GM19452 (cell line): Measurements from ENCODE around the gene AQP6.

ENCODE experiments used
- ATAC-seq: cut with Tn5 transposase; IDR thresholded peaks from one replicate; pipeline ENCODE4 v1.9.1; 2021; ENCODE audit not compliant: unreplicated experiment

The AQP6 gene

GRCh38 chr12:49955899-49956662 lies 16.7 kb upstream of the AQP6 start:
- ATAC-seq: no peak

GRCh38 chr12:49956663-49957569 lies 15.8 kb upstream of the AQP6 start:
- ATAC-seq: no peak

GRCh38 chr12:49957570-49957967 lies 15.2 kb upstream of the AQP6 start:
- ATAC-seq: no peak

GRCh38 chr12:49959685-49960473 lies 12.9 kb upstream of the AQP6 start:
- no peak for ATAC-seq

DNA sequence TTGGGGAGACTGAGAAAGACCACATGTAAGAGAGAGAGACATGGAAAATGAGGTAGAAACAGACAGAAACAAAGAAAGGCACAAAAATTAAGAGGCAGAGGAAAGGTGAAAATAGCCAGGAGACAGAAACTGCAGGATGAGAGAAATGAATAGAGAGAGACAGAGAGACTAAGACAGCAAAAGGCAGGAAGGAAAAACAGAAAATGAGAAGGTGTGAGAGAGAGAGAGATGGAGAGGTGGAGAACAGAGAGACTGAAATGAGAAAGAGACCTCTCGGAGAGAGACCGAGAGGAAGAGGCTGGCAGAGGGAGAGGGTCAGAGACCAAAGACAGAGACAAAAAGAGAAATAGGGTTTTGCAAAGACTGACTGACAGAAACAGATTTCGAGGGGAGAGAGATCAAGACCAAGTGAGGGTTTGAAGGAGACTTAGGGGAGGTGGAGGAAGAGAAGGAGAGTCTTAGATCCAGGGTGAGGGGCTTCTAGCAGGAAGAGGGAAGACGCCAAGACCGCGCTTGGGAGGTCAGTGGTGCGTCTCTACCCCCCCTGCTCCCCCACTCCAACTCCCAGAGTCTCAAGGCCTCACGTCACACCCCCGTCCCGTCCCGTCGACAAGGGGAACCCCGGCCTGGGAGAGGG lies 12.2 kb upstream of the AQP6 start:
- ATAC-seq: no peak

- no peak for ATAC-seq
Measured at GRCh38 chr12:49961111-49961922, 11.4 kb upstream of the AQP6 start, which contains the start of gene AQP5. Gene AQP5 (plus strand): TSS chr12:49961872. CDS start chr12:49962018, 146 bp downstream.

DNA sequence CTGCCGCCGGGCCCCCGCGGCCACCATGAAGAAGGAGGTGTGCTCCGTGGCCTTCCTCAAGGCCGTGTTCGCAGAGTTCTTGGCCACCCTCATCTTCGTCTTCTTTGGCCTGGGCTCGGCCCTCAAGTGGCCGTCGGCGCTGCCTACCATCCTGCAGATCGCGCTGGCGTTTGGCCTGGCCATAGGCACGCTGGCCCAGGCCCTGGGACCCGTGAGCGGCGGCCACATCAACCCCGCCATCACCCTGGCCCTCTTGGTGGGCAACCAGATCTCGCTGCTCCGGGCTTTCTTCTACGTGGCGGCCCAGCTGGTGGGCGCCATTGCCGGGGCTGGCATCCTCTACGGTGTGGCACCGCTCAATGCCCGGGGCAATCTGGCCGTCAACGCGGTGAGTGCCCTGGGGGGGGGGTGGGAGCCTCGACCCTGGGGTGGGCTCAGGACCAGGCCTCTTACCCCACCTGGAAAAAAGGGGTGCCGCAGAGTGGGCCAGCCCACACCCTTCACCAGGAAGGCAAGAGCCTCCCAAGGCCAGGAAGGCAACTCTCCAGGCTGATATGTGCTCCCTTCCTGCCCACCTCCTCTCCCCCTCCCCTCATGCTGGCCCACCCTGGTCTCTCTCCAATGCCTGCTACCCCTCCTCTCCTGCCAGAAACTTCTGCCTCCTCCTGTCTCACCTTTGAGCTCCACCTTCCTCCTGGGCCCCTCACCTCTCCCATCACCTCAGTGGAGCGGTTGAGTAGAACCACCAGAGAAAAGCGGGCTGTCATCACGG lies 10.6 kb upstream of the AQP6 start:
- ATAC-seq: no peak

DNA sequence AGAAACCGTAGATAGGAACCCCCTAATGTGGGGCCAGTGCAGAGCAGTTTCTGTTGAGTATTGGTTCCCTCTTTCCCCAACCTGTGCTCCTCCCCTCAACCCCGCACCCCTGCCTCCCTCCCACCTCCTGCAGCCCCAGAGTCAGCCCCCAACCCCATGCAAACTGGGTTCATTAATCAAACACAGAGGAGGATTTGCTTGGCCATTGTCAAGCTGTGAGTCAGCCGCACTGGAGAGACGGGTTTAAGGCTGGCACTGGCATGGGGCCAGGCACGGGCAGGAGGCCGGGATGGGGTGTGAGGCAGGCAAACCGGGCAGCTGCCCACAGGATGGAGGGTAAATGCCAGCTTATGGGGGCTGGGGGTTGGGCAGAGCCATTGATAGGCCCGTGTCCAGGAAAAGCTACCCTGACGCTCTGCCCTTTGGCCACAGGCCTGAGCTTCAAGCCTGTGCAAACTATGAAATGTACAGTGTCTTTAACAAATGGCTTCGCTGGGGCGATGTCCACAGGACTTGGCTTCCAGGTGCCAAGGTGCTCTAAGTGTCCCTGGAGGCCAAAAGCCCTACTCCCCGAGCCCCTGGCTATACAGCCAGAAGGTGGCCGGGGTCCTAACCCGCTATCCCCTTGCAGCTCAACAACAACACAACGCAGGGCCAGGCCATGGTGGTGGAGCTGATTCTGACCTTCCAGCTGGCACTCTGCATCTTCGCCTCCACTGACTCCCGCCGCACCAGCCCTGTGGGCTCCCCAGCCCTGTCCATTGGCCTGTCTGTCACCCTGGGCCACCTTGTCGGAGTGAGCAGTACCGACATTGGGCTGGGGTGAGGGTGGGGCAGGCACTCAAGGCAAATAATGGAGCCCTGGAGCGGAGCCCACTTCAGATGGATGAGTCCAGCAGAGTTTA lies 9.6 kb upstream of the AQP6 start:
- ATAC-seq: no peak

DNA sequence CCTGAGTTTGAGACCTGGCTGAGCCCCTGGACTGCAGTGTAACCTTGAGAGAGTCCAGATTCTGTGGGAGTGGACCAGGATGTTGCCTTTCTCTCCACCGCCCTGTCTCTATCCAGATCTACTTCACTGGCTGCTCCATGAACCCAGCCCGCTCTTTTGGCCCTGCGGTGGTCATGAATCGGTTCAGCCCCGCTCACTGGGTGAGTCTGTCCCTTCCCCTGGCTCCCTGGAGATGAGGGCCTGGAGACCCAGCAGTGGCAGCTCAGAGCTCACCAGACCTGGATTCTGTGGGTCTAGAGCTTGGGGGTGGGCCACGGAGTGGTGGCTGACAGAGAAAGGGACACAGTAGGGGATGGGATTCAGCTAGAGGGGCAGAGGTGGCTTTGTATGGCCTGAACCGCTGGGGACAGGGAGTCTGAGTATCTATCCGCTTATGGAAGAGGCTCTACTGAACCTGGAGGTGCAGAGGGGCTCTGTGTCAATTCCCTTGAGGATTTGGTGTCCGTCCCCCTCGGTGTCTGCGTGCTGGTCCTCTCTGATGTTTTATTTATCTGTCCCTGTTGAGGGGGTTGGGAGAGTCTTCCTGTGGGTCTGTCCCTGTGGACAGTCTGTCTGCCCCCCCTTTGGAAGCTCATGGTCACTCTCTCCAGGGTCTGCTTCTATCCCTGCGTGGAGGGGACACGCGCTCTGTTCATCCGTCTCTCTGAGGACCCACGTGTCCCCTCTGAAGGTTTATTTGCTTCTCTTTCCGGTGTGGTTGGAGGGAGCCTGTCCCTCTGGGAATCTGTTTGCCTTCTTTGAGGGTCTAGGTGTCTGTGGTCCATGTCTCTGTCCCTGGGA lies 8.6 kb upstream of the AQP6 start:
- ATAC-seq: no peak

DNA sequence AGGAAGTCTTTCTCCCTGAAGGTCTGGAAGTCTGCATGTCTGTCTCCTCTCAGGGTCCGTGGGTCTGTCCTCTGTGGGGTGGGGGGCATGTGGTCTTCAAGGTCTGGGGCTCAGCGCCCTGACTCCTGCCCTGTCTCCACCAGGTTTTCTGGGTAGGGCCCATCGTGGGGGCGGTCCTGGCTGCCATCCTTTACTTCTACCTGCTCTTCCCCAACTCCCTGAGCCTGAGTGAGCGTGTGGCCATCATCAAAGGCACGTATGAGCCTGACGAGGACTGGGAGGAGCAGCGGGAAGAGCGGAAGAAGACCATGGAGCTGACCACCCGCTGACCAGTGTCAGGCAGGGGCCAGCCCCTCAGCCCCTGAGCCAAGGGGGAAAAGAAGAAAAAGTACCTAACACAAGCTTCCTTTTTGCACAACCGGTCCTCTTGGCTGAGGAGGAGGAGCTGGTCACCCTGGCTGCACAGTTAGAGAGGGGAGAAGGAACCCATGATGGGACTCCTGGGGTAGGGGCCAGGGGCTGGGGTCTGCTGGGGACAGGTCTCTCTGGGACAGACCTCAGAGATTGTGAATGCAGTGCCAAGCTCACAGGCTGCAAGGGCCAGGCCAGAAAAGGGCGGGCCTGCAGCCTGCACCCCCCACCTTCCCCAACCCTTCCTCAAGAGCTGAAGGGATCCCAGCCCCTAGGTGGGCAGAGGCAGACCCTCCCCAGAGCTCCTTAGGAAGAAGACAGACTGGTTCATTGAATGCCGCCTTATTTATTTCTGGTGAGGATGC lies 7.7 kb upstream of the AQP6 start:
- no peak for ATAC-seq

DNA sequence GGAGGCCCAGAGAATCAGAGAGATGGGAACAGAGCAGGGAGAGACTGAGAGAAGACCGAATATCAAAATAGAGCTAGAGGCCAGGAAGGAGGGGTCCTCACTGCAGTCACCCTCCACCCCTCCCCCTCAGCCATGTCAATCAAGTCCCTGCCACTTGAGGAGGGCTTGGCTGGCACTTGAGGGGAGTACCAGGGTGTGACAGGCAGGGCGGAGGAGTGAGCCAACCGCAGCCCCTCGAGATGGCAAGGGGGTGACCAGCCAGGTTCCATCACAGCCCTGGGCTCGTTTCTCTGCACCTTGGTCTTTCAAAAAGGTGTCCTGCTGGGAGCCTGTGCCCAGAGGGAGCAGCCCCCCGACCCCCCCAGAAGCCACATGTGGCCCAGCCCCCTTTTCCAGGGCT lies 6.9 kb upstream of the AQP6 start:
- no peak for ATAC-seq

- ATAC-seq: no peak
Measured at GRCh38 chr12:49966511-49967041, 6.2 kb upstream of the AQP6 start.

- ATAC-seq: no peak
Measured at GRCh38 chr12:49967042-49967776, 5.5 kb upstream of the AQP6 start.

GRCh38 chr12:49967777-49968250 lies 4.9 kb upstream of the AQP6 start:
- no peak for ATAC-seq

DNA sequence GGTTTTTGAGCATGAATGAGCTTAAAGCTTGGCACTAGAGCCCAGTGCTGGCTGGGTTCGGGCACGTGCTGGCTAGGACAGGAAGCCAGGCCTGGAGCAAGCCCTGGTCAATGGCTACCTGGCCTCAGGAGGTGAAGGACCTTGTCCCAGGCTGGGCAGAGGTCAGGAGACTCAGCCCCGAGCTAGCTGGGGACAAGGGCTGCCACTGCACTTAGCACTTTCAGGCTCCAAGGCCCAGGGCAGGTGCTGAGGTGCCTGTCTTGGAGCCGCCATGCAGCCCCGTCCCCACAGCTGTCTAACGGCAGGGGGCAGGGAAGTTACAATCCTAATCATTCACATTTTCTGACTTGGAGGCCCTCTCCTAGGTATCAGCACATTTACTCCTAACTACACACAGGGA lies 4.3 kb upstream of the AQP6 start:
- no peak for ATAC-seq
